Measurements from ENCODE around the gene AFM. TPM values are rescaled to one million over a fixed set of nuclear protein-coding genes. Genes with fewer than 3 reads are reported as not detected.

Gene AFM
- total and polyA plus RNA-seq, 2 of the 8 experiments (the other 6 are each of a cell fraction or from before 2014, with no cell fraction given): not detected

DNA sequence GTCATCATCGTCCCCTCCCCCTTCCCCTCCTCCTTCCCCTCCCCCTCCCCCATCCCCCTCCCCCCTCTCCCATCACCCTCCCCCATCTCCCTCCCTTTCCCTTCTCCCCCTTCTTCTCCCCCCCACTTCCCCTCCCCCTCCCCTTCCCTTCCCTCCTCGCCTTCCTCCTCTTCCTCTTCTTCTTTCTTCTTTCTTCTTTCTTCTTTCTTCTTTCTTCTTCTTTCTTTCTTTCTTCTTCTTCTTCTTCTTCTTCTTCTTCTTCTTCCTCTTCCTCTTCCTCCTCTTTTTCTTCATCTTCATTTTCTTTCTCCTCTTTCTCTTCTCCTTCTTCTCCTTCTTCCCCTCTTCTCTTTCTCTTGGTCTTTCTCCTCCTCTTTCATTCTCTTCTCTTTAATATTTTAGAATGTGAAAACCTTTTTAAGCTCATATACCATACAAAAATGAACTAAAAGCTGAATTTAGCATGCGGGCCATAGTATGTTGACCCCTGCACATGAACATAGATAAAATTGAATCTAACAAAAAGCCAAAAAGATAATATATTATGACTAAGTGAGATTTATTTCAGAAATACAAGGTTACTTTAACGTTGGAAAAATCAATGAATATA, 20.5 kb upstream of the AFM start:
- H2BK12ac ChIP-seq (ENCODE audit: low read depth, low read length): no peak overlapping the region
- no peaks in the 10 kb centered on the region for H3K79me1 ChIP-seq (ENCODE audit: low read depth, low read length)
- no peak overlapping the region for H2BK5ac ChIP-seq (ENCODE audit: low read depth, low read length)
- H3K4ac ChIP-seq (replicated peaks; ENCODE audit: insufficient read length, low read depth, low read length): no peak overlapping the region
- no peak overlapping the region for H3K4me3 ChIP-seq (ENCODE audit: extremely low read depth in 1 of 4, insufficient read depth in 2 of 4, low read depth in 3 of 4, low read length in 4 of 4)
- H3K27ac ChIP-seq (ENCODE audit: low read depth, low read length): no peak overlapping the region
- 65% methylated on average over 3 of the region's 4 CpGs; no CpG with 5 or more reads in 1 of the 2 experiments for WGBS, 2 experiments (ENCODE audit: extremely low coverage in 1 of 2, insufficient coverage in 1 of 2, insufficient read length in 1 of 2, insufficient replicate concordance in 2 of 2, low coverage in 1 of 2, low lambda C conversion rate in 2 of 2, missing lambda C conversion rate in 1 of 2)
- H2AK5ac ChIP-seq (ENCODE audit: low read depth, low read length): no peak overlapping the region
- H3K4me1 ChIP-seq (replicated peaks in 1 of 4; ENCODE audit: control insufficient read depth in 3 of 4, insufficient read depth in 4 of 4, low read length in 3 of 4): no peaks in the 10 kb centered on the region
- no peaks in the 10 kb centered on the region for H3K79me2 ChIP-seq (ENCODE audit: control insufficient read depth in 1 of 2, insufficient read depth in 2 of 2, low read length in 2 of 2)
- no peaks in the 10 kb centered on the region; a peak in 1 of 4 replicates for H3K9me3 ChIP-seq (ENCODE audit: insufficient read depth in 2 of 2, low read depth in 1 of 2, low read length in 1 of 2)
- no peak overlapping the region for H2BK20ac ChIP-seq (ENCODE audit: low read length)
- no peaks in the 10 kb centered on the region for H3K27me3 ChIP-seq (replicated peaks in 1 of 4; ENCODE audit: control insufficient read depth in 3 of 4, extremely low read depth in 1 of 4, insufficient read depth in 3 of 4, low read length in 3 of 4)
- POLR2A ChIA-PET (ENCODE audit: partially characterized antibody): no interaction called here
- no peak for DNase-seq (ENCODE audit: low read depth in 1 of 2, low spot score in 2 of 2)
- no peak overlapping the region for H3K23ac ChIP-seq (ENCODE audit: insufficient read length)
- H3K36me3 ChIP-seq (ENCODE audit: control insufficient read depth in 2 of 4, insufficient read depth in 4 of 4, low read length in 3 of 4): peaks cover 0 to 2% (median 0%) of the 10 kb centered on the region in 4 experiments; a peak in 2 of 8 replicates
- H4K20me1 ChIP-seq (replicated peaks in 1 of 2; ENCODE audit: control insufficient read depth in 1 of 2, insufficient read depth in 2 of 2, low read length in 2 of 2): no peaks in the 10 kb centered on the region
- H3K4me2 ChIP-seq (ENCODE audit: insufficient read depth in 1 of 2, low read depth in 2 of 2, low read length in 2 of 2): no peak overlapping the region
- H3K18ac ChIP-seq (ENCODE audit: extremely low read depth, low read length): no peak overlapping the region
- no peak overlapping the region for H2BK120ac ChIP-seq (replicated peaks; ENCODE audit: low read depth, low read length)
- H3K14ac ChIP-seq (ENCODE audit: insufficient read length): no peak overlapping the region
- FAIRE-seq: no peak
- H2BK15ac ChIP-seq (ENCODE audit: low read length): no peak overlapping the region
- no peak overlapping the region for H3K9ac ChIP-seq (replicated peaks in 1 of 4; ENCODE audit: extremely low read depth in 1 of 4, low read depth in 3 of 4, low read length in 3 of 4)
- H2AFZ ChIP-seq (ENCODE audit: low read length): no peak overlapping the region
- no peak overlapping the region for H4K91ac ChIP-seq (replicated peaks; ENCODE audit: insufficient read length, low read length)
- no peak overlapping the region for H4K8ac ChIP-seq (ENCODE audit: extremely low read depth, insufficient read depth, low read length)
- CTCF ChIA-PET (ENCODE audit: partially characterized antibody): interaction anchor here (1.0 kb wide), 1 partner anchor 15 kb away, joined by 3 read pairs; no protein-coding TSS in a partner anchor
- no peak overlapping the region for H4K5ac ChIP-seq (ENCODE audit: insufficient read length, low read depth, low read length)
- no peaks in the 10 kb centered on the region; the same call in 1 of the 2 replicates for H3K23me2 ChIP-seq (ENCODE audit: low read depth, low read length)
- no peak overlapping the region for H3K56ac ChIP-seq (replicated peaks; ENCODE audit: insufficient read length, low read depth, low read length)
- TF ChIP-seq CTCF (IDR thresholded peaks at IDR 0.05; ENCODE audit: control extremely low read depth in 1 of 3, insufficient read depth in 1 of 3, low read depth in 1 of 3, low read length in 3 of 3) (no peak), CREB1 (IDR thresholded peaks at IDR 0.05) (no peak), TAF7 (optimal IDR thresholded peaks at IDR 0.05; ENCODE audit: borderline replicate concordance, low read depth, low read length) (no peak), CTBP2 (IDR thresholded peaks at IDR 0.05; ENCODE audit: borderline replicate concordance, insufficient read depth, insufficient read length, low read length) (no peak), TBP (IDR thresholded peaks at IDR 0.05; ENCODE audit: low read depth, low read length) (no peak), FOSL1 (IDR thresholded peaks at IDR 0.05; ENCODE audit: insufficient read depth, low read depth, low read length) (no peak), BACH1 (IDR thresholded peaks at IDR 0.05; ENCODE audit: low read length) (no peak), HDAC2 (IDR thresholded peaks at IDR 0.05; ENCODE audit: borderline replicate concordance in 1 of 2, low read depth in 2 of 2, low read length in 2 of 2) (no peak)
